ENCODE results near the gene DDC. TPM values are rescaled to one million over a fixed set of nuclear protein-coding genes. Genes with fewer than 3 reads are reported as not detected.
"Not testable (repeated sequence)": the region's sequence is repeated elsewhere in the genome, so short reads cannot be mapped to it uniquely, and the experiment has no call there.

Gene DDC
- polyA plus RNA-seq, 1 experiment: not detected

DNA sequence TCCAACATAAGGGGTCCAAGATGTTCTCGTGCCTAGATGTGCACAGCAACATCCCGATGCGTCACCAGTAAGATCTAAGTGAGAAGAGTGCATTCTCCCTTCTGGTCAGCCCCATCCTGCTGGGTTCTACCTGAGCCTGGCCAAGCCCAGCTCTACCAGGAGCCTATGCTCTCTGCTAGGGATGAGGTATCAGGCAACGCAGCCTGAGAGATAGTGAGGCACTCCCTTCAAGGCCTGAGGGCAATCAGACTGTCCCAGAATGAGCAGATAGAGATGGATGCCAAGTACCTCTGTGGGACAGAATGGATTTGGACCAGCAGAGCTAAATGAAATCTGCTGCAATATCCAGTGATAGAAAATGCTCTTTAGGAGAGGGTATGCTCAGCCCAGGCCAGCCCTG is 26.7 kb downstream of the DDC start:
- CTCF ChIA-PET: no interaction called here
- TF ChIP-seq, protein P1, sequence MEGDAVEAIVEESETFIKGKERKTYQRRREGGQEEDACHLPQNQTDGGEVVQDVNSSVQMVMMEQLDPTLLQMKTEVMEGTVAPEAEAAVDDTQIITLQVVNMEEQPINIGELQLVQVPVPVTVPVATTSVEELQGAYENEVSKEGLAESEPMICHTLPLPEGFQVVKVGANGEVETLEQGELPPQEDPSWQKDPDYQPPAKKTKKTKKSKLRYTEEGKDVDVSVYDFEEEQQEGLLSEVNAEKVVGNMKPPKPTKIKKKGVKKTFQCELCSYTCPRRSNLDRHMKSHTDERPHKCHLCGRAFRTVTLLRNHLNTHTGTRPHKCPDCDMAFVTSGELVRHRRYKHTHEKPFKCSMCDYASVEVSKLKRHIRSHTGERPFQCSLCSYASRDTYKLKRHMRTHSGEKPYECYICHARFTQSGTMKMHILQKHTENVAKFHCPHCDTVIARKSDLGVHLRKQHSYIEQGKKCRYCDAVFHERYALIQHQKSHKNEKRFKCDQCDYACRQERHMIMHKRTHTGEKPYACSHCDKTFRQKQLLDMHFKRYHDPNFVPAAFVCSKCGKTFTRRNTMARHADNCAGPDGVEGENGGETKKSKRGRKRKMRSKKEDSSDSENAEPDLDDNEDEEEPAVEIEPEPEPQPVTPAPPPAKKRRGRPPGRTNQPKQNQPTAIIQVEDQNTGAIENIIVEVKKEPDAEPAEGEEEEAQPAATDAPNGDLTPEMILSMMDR (IDR thresholded peaks at IDR 0.05; ENCODE audit: low read depth, low read length): no peak
- POLR2A ChIA-PET: no interaction called here

DNA sequence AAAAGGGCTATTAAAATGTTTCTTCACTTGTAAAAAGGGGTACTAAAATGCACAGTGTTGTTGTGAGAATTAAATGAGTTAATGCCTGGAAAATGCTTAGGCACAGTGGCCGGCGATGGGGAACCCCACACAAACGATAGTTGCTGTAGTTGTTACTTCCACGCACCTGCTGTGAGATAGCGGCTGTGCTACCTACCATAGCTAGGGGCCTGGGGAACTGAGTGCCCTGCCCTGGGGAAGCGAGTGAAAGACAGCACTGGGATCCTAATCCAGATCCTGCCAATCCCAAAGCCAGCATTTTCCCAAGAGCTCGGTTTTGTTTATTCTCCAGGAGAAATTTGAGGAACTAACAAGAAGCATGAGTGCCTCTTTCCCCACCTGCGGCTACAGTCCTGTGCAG is 27.8 kb downstream of the DDC start:
- CTCF ChIA-PET: interaction anchor here (0.6 kb wide), 1 partner anchor 624 kb away, joined by 3 read pairs; no protein-coding TSS in a partner anchor
- no peak overlapping the region for H3K27ac ChIP-seq (ENCODE audit: low read depth, low read length)
- TF ChIP-seq, protein P1 (IDR thresholded peaks at IDR 0.05; ENCODE audit: low read depth, low read length): no peak
- H3K9me3 ChIP-seq (ENCODE audit: control insufficient read depth, insufficient read depth, low read length): no peaks in the 10 kb centered on the region; the same call in 1 of the 2 replicates
- DNase-seq (ENCODE audit: low read depth, low spot score): no peak
- POLR2A ChIA-PET: no interaction called here
- no peak overlapping the region for H3K4me3 ChIP-seq (ENCODE audit: low read depth, low read length)
- H3K27me3 ChIP-seq (ENCODE audit: control insufficient read depth, insufficient read depth, low read length): peaks cover 10% of the 10 kb centered on the region

More for the DNA sequence above, 26.7 kb downstream of the DDC start:
- H3K9me3 ChIP-seq (ENCODE audit: control insufficient read depth, insufficient read depth, low read length): no peaks in the 10 kb centered on the region; the same call in 1 of the 2 replicates
- peaks cover 10% of the 10 kb centered on the region for H3K27me3 ChIP-seq (ENCODE audit: control insufficient read depth, insufficient read depth, low read length)
- H3K4me3 ChIP-seq (ENCODE audit: low read depth, low read length): no peak overlapping the region
- H3K27ac ChIP-seq (ENCODE audit: low read depth, low read length): no peak overlapping the region
- DNase-seq (ENCODE audit: low read depth, low spot score): no peak

DNA sequence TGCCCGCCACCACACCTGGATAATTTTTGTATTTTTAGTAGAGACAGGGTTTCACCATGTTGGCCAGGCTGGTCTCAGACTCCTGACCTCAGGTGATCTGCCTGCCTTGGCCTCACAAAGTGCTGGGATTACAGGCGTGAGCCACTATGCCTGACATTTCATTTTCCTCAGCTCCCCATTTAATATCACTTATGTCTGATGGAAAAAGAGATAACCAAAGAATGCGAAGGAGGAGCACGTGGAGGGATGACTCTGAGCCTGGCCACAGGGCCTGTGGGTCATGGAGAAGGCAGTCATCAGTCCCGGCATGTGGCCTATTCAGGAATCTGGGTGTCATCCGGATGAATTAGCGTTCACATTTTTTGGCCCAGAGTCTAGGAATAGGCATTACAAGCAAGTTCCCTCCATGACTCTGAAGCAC is 29.9 kb downstream of the DDC start:
- H3K4me3 ChIP-seq (ENCODE audit: low read depth, low read length); H3K9me3 ChIP-seq (ENCODE audit: control insufficient read depth, insufficient read depth, low read length); H3K27me3 ChIP-seq (ENCODE audit: control insufficient read depth, insufficient read depth, low read length); DNase-seq (ENCODE audit: low read depth, low spot score): not testable (repeated sequence)
- CTCF ChIA-PET: interaction anchor here (0.8 to 2.3 kb wide), 3 partner anchors 606 to 627 kb away, joined by 5 to 11 read pairs (median 7); no protein-coding TSS in a partner anchor
- POLR2A ChIA-PET: interaction anchor here (1.3 to 1.4 kb wide), 2 partner anchors 33 to 495 kb away, joined by 4 to 8 read pairs; no protein-coding TSS in a partner anchor
- H3K27ac ChIP-seq (ENCODE audit: low read depth, low read length): peak overlapping the region; percentile 61

DNA sequence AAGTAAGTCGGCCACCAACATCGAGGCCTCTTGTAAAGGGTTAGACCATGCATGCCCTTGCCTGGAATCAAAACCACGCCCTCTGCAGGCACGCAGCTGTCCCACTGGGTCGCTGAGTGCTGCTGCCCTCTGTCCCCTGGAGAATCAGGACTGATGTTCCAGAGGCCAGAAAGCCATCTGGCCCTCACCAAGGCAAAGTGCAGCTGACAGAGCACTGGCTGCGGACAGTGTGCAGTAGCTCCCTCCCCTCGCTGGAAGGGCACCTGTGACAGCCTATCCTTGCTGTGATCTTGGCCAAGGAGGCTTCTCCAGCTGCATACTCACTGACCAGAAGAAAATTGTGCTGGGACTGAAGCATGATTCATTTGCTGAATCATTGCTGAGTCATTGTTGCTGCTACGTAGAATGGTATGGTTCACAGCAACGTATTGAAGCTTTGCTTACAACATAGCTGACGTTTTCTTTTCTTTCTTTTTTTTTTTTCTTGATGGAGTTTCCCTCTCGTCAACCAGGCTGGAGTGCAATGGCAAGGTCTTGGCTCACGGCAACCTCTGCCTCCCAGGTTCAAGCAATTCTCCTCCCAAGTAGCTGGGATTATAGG is 30.4 kb downstream of the DDC start:
- ChIA-PET CTCF (interaction anchor here (0.8 to 2.3 kb wide), 5 partner anchors 606 to 628 kb away, joined by 3 to 11 read pairs (median 7); no protein-coding TSS in a partner anchor), POLR2A (interaction anchor here (0.6 to 1.4 kb wide), 4 partner anchors 33 to 603 kb away, joined by 3 to 8 read pairs (median 4); no protein-coding TSS in a partner anchor)
- 0 out of 2 replicates have a peak overlapping the region, but pooled peaks have one; percentile 20 for H3K4me3 ChIP-seq (ENCODE audit: low read depth, low read length)
- H3K27me3 ChIP-seq (ENCODE audit: control insufficient read depth, insufficient read depth, low read length): peaks cover 5% of the 10 kb centered on the region
- peak overlapping the region; percentile 81 for H3K27ac ChIP-seq (ENCODE audit: low read depth, low read length)
- H3K9me3 ChIP-seq (ENCODE audit: control insufficient read depth, insufficient read depth, low read length): no peaks in the 10 kb centered on the region; the same call in 1 of the 2 replicates
- DNase-seq (ENCODE audit: low read depth, low spot score): peak; percentile 98
- TF ChIP-seq, protein P1 (IDR thresholded peaks at IDR 0.05; ENCODE audit: low read depth, low read length): peak; percentile 7; the same call in 1 of the 2 replicates

DNA sequence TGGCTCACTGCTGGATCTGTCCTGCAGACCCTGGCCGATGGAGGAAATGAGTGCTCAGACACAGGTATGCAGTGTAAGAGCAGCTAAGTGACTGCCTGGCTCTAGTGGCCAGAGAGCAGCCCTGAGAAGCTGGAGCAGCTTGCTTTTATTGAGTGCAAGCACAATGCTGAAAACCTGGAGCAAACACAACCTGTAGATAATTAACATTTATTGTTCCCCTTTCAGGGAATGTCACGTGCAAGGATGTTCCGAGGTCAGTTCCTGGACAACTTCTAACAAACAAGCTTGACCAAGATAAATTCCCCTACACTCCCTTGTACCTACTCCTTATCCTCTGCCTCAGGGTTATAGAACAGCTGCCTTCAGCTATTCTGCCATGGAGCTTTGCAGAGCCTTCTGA is 31.3 kb downstream of the DDC start:
- POLR2A ChIA-PET: interaction anchor here (0.7 to 1.4 kb wide), 2 partner anchors 9 to 32 kb away, joined by 3 to 8 read pairs; no protein-coding TSS in a partner anchor
- no peak overlapping the region for H3K4me3 ChIP-seq (ENCODE audit: low read depth, low read length)
- no peak for DNase-seq (ENCODE audit: low read depth, low spot score)
- no peaks in the 10 kb centered on the region for H3K9me3 ChIP-seq (ENCODE audit: control insufficient read depth, insufficient read depth, low read length)
- no peak overlapping the region for H3K27ac ChIP-seq (ENCODE audit: low read depth, low read length)
- CTCF ChIA-PET: interaction anchor here (1.1 to 2.3 kb wide), 6 partner anchors 37 to 629 kb away, joined by 3 to 11 read pairs (median 6); no protein-coding TSS in a partner anchor
- no peaks in the 10 kb centered on the region for H3K27me3 ChIP-seq (ENCODE audit: control insufficient read depth, insufficient read depth, low read length)
- TF ChIP-seq, protein P1 (IDR thresholded peaks at IDR 0.05; ENCODE audit: low read depth, low read length): no peak

Measured in AG04450 (cell line).